HUDEP-2 (cell line): ENCODE data around the gene ST3GAL2.
A peak's percentile ranks its signal among the peaks of the same experiment; 100 is the strongest.

Source experiments
- DNase-seq, 76 experiments: peaks; one replicate each; lab custom pipeline; 2025; ENCODE audit not compliant: unreplicated experiment in 76 of 76; lab: John Stamatoyannopoulos, UW

Gene ST3GAL2, protein sequence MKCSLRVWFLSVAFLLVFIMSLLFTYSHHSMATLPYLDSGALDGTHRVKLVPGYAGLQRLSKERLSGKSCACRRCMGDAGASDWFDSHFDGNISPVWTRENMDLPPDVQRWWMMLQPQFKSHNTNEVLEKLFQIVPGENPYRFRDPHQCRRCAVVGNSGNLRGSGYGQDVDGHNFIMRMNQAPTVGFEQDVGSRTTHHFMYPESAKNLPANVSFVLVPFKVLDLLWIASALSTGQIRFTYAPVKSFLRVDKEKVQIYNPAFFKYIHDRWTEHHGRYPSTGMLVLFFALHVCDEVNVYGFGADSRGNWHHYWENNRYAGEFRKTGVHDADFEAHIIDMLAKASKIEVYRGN

DNA sequence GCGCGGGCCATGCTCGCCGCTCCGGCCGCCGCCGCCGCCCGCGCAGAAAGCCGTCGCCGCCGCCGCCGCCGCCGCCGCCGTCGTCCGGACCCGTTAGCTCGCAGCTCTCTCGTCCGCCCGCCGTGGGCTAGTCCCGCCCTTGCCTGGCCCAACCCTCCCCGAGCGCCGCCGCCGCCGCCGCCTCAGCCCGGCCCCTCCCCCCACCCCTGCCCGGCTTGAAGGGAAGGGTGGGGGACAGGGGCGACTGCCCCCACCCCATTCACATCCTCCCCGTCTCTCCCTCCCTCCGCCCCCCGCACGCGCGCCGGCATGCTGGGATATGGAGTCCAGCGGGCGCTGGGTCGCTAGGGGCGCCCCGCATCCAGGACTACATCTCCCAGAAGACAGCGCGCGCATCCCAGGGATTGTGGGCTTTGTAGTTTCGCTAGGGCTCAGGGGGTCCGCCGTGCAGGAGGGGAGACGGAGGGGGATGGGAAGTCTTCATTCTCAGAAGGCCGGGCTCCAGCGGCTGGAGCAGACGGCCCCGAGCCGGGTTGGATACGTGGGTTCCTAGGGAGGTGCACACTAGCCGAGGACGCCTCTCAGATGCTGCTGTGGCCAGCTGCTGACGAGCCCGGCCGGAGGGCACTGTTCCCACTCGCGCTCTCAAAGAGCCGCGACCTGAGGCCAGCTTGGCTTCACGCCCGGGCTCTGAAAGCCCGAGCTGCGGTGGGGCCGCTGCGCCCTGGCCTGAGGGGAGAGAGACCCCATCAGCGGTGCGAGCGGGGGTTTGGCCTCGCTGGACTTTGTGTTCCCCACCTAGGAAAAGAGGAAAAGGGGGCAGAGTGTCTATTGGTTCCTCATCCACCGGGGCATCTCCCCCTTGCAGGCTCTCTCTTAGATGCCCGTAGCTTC lies at the start of gene ST3GAL2:
ST3GAL2 (minus strand) TSS at position 132 of the 894 bp plus-strand sequence. CDS start 40,570 bp downstream, outside the sequence.
- peak in 74 of 76 experiments; percentile 49 to 94 (median 87) for DNase-seq

DNA sequence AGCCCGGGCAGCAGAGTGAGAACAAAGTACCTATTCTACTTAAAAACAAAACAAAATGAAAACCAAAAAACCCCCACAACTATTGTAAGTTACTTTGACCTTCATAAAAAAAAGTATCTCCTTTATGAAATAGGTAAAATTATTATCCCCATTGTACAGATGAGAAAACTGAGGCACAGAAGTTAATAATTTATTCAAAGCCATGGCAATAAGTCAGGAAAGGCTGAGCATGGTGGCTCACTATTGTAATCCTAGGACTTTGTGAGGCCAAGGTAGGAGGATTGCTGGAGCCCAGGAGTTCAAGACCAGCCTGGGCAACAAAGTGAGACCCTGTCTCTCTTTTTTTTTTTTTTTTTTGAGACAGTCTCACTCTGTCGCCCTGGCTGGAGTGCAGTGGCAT lies 46.0 kb upstream of the ST3GAL2 start:
- DNase-seq: no peak

DNA sequence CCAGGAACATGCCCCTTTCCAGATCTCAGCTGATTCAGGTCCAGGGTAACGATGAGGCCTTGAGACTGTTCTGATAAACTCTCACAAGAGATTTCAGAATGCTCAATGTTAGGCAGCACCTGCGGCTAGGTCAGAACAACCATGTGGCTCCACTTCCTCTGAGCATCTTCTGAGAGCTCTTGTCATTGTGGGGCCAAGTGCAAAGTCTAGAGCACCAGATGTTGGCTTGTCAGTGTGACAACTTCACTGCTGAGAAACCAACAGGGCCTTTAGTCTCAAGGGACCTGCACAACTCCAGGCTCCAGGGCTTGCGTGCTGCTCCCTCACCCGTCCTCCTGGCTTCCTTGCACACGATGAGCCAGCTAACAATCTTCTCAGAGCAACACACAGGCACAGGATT lies 44.5 kb upstream of the ST3GAL2 start:
- DNase-seq: no peak

DNA sequence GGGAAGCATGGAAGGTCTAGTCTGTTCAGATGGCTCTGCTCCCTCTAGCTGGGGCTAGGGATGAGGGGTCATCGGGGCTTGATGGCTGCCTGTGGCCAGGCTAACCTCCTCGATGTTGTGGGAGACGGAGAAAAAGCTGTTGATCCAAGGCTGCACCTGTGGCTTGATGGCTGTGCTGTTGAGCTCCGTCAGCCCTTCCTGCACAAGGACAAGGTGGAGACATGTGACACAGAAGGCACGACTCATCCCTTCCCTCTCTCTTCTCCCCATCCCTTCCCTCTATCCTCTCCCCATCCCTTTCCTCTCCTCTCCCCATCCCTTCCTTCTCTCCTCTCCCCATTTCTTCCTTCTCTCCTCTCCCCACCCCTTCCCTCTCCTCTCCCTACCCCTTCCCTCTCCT lies 43.7 kb upstream of the ST3GAL2 start:
- no peak for DNase-seq

DNA sequence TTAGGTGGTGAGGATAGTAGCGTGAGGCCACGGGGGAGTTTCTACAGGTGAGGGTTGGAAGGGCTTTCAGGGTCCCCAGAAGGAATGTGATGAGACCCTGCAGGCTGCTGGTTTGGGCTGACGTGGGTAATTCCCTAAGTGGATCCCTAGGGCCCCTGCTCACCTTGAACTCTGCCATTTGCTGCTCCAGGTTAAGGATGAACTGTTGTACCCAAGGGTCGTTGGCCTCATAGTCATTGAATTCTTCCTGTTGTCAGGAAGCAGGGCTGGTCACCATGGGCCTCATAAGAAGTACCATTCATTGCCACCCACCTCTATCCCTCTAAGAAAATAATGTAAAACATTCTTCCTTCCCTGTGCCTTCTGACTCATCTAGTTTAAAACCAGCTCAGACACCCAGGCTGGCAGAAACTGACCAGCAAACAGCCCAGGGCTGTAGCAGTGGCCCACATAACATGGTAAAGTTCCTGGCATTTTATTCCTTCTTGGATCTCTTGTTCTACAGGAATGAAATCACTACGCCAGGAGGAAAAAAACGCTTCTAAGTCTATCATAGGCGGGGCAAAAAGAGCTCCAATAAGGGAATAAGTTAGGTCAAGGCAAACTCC lies 43.1 kb upstream of the ST3GAL2 start:
- DNase-seq: no peak

DNA sequence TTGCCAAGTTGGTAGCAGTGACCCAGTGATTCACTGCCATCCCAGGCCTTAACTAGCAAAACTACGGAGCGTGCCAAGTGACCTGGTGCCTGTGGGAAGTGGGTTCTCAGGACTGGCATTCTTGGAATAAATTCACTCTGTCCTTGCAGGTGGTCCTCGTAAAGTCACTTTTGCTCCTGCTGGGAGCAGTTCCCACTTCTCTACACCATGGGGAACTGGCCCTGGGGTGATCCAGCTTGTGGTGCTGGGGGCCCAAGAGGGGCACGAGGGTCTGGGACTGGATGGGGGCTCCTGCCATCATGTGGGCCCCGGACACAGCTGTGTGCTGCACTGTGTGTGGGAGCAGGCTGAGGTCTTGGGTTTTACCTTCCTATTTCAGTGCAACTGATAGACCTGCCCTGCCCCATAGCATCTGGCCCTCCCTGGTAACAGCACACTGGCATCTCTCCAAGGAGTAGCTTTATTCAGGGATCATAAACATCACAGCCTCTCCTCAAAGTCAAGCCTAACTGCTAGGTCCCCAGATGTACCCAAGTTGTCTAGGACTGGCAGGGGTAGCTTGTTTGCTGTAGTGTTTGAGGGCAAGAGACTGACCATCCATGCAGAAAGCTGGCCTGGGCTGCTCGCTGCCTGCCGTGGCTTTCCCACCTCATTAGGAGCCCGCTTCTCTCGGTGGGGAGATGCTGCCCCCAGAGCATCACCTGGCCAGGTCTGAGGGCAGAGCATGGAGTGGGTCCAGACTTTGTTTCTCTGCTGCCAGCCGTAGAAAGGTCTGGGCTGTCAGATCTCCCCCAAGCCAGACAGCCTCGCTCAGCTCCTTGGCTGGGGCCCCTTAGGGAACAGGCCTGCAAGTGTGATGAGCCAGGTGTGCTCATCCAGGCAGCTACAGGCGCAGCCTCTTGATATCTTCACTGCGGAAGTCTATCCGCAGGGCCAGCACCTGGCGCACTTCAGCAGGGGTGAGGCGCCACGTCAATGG lies 41.5 kb upstream of the ST3GAL2 start:
- peak in 8 of 76 experiments; percentile 1 to 13 (median 10) for DNase-seq

DNA sequence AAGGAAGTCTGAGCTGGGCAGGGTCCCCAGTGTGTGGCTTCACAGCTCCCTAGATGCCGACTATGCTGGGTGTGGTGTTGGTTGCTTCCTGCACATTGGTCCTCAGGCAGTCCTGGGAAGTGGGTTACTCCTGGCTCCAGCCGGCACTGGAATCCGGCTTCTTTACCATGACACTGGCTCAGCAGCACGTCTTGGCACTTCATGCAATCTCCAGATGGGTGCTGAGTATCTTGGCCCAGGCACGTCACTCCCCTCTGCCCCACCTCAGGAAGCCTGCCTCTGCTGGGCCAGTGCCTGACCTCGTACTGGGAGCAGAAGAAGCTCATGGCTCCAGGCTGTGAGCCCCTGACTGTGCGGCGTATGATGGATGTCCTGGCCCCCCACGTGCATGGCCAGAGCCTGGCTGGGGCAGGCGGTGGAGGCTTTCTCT lies 40.0 kb upstream of the ST3GAL2 start:
- no peak for DNase-seq

DNA sequence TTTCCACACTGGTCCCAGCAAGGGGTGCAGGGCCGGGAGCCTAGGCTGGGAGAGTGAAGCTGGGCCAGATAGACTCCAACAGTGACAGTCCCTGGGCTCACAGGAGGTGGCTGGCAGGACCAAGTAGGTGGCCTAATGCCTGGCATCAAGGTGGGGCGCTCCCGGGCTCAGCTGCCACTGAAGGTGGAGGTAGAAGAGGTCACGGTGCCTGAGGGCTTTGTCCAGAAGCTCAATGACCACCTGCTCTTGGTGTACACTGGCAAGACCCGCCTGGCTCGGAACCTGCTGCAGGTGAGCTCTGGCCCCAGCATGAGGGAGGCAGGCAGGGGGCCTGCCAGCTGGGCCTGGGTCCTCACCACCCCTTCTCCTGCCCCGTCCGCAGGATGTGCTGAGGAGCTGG lies 39.3 kb upstream of the ST3GAL2 start:
- DNase-seq: no peak

DNA sequence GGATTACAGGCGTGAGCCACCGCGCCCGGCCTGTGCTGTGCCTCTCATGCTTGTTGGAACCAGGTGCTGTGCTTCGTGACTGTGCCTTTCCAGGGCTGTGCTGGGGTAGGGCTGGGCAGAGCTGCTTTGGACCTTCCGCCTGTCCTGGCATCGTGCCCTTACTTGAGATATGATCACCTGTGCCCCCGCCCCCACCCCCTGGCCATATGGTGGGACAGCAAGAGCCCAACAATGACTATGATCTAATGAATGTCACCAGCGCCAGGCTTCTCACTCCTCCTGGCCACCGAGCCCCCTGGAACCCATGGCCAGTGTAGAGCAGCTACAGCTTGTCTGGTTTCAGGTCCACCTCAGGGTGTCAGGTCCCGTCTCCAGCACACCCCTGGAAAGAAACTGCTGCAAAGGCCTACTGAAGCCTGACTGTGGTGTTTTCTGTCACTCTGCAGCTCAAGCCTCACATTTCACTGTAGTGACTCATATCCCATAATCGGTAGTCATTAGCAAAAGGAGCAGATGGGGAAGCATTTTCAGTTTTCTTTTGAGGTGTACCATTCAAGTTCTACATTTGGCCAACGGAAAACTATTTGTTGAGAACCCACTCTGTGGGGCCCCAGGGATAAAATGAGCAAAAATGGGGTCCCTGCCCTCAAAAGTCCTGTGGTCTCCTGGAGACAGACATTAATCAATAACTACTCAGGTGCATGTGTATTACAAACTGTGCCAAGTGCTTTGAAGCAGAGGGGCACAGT lies 37.5 kb upstream of the ST3GAL2 start:
- peak in 5 of 76 experiments; percentile 4 to 34 (median 21) for DNase-seq

DNA sequence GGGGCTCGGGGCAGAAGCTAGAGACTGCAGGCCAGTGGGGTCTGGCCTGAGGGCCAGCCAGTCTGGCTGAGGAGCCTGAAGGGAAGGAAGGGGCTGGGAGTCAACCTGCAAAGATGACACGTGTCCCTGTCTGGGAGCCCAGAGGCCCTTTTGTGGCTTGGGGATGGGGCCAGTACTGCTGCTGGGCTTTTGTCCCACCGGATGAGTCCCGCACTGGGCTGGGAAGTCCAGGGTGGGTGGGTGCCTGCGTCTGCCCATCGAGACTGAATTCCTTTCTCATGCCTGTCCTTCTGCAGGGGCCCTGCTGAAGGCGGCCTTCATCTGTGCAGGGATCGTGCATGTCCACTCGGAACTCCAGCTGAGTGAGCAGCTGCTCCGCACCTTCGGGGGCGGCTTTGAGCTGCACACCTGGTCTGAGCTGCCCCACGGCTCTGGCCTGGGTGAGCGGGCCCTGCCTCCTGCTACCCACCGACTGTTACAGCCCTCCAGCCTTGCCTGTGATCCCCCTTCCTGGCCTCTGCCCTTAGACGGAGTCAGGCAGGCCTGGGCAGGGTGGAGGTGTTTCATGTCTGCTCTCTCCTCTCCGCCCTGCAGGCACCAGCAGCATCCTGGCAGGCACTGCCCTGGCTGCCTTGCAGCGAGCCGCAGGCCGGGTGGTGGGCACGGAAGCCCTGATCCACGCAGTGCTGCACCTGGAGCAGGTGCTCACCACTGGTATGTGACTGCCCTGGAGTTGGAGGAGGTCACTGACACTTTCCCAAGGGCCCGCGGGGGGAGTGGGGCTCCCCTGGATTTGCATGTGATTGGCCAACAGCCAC lies 36.4 kb upstream of the ST3GAL2 start:
- DNase-seq: no peak

DNA sequence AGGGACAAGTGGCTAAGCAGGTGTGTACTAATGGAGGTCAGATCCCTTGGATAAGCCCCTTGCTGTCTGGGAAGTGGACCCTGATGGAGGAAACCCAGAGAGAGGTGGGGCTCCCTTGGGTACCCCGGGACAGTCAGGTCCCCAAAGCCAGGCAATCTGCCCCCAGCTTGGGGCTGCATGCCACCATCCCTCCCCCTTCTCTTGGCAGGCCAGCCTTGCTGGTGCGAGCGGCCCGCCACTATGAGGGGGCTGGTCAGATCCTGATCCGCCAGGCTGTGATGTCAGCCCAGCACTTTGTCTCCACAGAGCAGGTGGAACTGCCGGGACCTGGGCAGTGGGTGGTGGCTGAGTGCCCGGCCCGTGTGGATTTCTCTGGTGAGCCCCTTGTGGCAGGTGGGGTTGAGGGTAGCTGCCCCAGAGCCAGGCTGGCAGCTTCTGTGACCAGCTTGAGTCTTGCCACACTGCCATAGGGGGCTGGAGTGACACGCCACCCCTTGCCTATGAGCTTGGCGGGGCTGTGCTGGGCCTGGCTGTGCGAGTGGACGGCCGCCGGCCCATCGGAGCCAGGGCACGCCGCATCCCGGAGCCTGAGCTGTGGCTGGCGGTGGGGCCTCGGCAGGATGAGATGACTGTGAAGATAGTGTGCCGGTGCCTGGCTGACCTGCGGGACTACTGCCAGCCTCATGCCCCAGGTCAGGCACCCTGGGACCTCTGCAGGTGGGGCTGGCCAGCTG lies 35.6 kb upstream of the ST3GAL2 start:
- DNase-seq: no peak

DNA sequence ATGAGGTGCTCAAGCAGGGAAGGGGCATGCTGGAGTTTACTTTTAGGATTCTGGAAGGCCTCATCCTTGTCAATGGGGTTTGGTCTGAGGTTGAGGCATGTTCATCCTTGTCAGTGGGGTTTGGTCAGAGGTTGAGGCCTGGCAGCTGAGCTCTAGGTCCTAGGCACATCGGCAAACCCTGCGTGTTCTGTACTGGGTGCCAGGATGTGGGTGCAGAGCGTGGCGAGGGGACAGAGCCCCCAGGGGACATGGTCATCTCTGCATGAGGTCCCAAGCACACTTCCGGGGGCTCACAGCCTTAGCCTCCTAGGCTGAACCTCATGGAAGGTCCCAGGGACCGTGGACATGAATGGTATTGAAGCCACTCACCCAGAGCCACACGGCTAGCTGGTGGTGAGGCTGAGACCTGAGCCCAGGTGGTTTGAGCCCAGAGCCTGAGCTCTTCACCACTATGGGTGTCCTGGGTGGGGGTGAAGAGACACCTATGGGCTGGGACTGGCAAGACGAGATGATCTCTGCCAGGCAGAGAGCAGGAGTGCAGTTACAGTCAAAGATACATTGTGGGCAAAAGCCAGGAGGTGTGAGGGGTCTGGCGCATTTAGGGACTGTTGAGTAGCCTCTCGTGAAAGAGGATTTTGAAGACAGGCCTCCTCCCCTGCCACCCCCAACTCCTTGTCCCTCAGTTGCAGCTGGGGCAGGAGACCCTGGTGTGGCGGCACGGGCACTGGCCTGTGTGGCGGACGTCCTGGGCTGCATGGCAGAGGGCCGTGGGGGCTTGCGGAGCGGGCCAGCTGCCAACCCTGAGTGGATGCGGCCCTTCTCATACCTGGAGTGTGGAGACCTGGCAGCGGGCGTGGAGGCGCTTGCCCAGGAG lies 34.8 kb upstream of the ST3GAL2 start:
- DNase-seq: peak in 1 of 76 experiments; percentile 5

DNA sequence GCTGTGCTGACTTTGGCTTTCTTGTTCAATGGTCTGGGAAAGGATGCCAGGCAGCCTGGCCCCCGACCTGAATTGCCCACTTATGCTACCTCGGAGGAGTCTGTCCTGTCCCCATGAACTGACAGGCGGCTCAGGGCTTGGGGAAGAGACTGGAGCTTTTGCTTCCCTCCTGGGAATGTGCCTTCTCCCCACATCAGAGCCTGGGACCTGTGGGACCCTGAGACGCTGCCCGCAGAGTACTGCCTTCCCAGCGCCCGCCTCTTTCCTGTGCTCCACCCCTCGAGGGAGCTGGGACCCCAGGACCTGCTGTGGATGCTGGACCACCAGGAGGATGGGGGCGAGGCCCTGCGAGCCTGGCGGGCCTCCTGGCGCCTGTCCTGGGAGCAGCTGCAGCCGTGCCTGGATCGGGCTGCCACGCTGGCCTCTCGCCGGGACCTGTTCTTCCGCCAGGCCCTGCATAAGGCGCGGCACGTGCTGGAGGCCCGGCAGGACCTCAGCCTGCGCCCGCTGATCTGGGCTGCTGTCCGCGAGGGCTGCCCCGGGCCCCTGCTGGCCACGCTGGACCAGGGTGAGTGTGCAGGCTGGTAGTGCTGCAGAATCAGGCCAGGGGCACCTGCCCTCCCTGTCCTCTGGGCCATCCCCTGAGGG lies 34.0 kb upstream of the ST3GAL2 start:
- DNase-seq: no peak

DNA sequence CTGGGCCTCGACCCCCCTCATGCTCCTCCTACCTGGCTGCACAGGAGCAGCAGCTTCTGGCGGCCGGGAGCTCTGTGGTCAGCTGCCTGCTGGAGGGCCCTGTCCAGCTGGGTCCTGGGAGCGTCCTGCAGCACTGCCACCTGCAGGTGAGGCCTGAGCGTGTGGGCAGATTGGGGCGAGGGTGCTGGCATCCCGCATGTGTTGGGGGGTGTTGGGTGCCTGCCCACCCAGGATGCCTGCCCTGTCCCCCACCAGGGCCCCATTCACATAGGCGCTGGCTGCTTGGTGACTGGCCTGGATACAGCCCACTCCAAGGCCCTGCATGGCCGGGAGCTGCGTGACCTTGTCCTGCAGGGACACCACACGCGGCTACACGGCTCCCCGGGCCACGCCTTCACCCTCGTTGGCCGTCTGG lies 32.0 kb upstream of the ST3GAL2 start:
- DNase-seq: peak in 2 of 76 experiments; percentile 2 to 4

DNA sequence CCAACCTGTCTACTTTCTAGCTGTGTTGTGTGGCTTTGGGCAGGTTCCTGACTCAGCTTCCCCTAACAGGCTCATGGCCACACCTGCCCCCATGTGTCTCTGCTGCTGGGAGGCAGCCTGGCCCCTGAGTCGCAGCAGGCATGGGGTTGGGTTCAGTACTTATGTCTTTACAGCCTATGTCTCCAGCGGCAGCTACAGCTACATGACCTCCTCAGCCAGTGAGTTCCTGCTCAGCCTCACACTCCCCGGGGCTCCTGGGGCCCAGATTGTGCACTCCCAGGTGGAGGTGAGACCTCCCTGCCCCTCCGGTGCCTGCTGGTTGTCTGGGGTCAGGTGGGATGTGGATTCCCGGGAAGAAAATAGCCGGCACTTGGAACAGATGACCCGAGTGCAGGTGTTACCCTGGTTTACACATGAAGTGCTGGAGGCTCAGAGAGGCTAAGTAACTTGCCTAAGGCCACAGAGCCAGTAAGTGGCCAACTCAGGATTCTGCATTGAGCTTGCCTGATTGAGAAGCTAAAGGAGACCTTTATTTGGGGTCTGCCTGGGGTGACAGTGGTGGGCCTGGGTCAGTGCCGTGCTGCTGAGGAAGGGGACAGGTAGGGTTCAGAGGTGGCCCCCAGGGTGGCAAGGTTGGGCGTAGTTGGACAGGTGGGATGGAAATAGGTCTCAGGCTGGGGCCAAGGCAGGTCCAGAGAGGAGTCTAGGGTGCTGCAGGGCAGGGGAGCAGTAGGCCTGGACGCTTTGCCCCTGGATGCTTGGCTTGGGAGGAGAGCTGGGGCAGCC lies 31.4 kb upstream of the ST3GAL2 start:
- no peak for DNase-seq
